ENCODE measurements around the gene GOLGA8O.
"Not testable (repeated sequence)": the region's sequence is repeated elsewhere in the genome, so short reads cannot be mapped to it uniquely, and the experiment has no call there.

Gene GOLGA8O

GRCh38 chr15:32455534-32455933 lies at the start of gene GOLGA8O:
Gene GOLGA8O, minus strand, starts transcription at chr15:32455634. Its CDS starts 98 bp downstream, at chr15:32455536.
- in situ Hi-C loops (cut with MboI; ENCODE audit: low sequenced_read_pairs), result not testable (repeated sequence)

- in situ Hi-C loops (cut with MboI; ENCODE audit: low sequenced_read_pairs), result not testable (repeated sequence)
Measured at GRCh38 chr15:32504152-32504811, 48.8 kb upstream of the GOLGA8O start.

- in situ Hi-C loops (cut with MboI; ENCODE audit: low sequenced_read_pairs), result not testable (repeated sequence)
Measured at GRCh38 chr15:32502946-32503345, 47.5 kb upstream of the GOLGA8O start.

- in situ Hi-C loops (cut with MboI; ENCODE audit: low sequenced_read_pairs), result not testable (repeated sequence)
Measured at GRCh38 chr15:32492768-32493167, 37.3 kb upstream of the GOLGA8O start.

GRCh38 chr15:32486474-32486873 lies 31.0 kb upstream of the GOLGA8O start:
- in situ Hi-C loops (cut with MboI; ENCODE audit: low sequenced_read_pairs), result not testable (repeated sequence)

GRCh38 chr15:32483377-32483776 lies 27.9 kb upstream of the GOLGA8O start:
- in situ Hi-C loops (cut with MboI; ENCODE audit: low sequenced_read_pairs), result not testable (repeated sequence)

GRCh38 chr15:32481683-32482082 lies 26.2 kb upstream of the GOLGA8O start:
- in situ Hi-C loops (cut with MboI; ENCODE audit: low sequenced_read_pairs), result not testable (repeated sequence)

- in situ Hi-C loops (cut with MboI; ENCODE audit: low sequenced_read_pairs), result not testable (repeated sequence)
Measured at GRCh38 chr15:32468076-32468475, 12.6 kb upstream of the GOLGA8O start.

GRCh38 chr15:32440445-32440977 lies 14.9 kb downstream of the GOLGA8O start:
- in situ Hi-C loops (cut with MboI; ENCODE audit: low sequenced_read_pairs), result not testable (repeated sequence)

- in situ Hi-C loops (cut with MboI; ENCODE audit: low sequenced_read_pairs), result not testable (repeated sequence)
Measured at GRCh38 chr15:32434102-32434963, 21.1 kb downstream of the GOLGA8O start.

- in situ Hi-C loops (cut with MboI; ENCODE audit: low sequenced_read_pairs), result not testable (repeated sequence)
Measured at GRCh38 chr15:32427635-32428034, 27.8 kb downstream of the GOLGA8O start.

GRCh38 chr15:32426511-32426910 lies 28.9 kb downstream of the GOLGA8O start:
- in situ Hi-C loops (cut with MboI; ENCODE audit: low sequenced_read_pairs), result not testable (repeated sequence)

- in situ Hi-C loops (cut with MboI; ENCODE audit: low sequenced_read_pairs), result not testable (repeated sequence)
Measured at GRCh38 chr15:32407903-32408302, 47.5 kb downstream of the GOLGA8O start.

GRCh38 chr15:32403192-32403591 lies 52.2 kb downstream of the GOLGA8O start, which contains the start of gene GOLGA8K:
Gene GOLGA8K, minus strand, starts transcription at chr15:32403292. Its CDS starts 98 bp downstream, at chr15:32403194.
- in situ Hi-C loops (cut with MboI; ENCODE audit: low sequenced_read_pairs), result not testable (repeated sequence)

- in situ Hi-C loops (cut with MboI; ENCODE audit: low sequenced_read_pairs), result not testable (repeated sequence)
Measured at GRCh38 chr15:32396522-32396921, 58.9 kb downstream of the GOLGA8O start.
